PC-3 (cell line): ENCODE results near the gene CAPN6. TPM values are rescaled to one million over a fixed set of nuclear protein-coding genes. Genes with fewer than 3 reads are reported as not detected.

Experiments used
- ATAC-seq: fragments of 200-7000 bp; cut with Tn5 transposase; 2 replicates; pipeline ENCODE4 v1.9.1; 2020; ENCODE audit warnings: mild to moderate bottlenecking, moderate library complexity
- BruUV-seq: library from RNA; stranded (reverse); fragments of 400-500 nt; replicated peaks from 2 replicates; lab custom pipeline; 2021; lab: Mats Ljungman, UMichigan
- CTCF ChIA-PET: fragments of 300-600 bp; sonication (Branson Sonifier 250); formaldehyde crosslinking; loops from one replicate; lab custom pipeline; 2022; ENCODE audit warnings: antibody characterized with exemption; lab: Charles Lee
- POLR2A ChIA-PET: fragments of 300-600 bp; sonication (Branson Sonifier 250); formaldehyde crosslinking; loops from one replicate; lab custom pipeline; 2022; ENCODE audit warnings: antibody characterized with exemption; ENCODE audit not compliant: unreplicated experiment; lab: Charles Lee
- DNase-seq: peaks from one replicate; pipeline ENCODE4 v3.0.0-alpha.2; 2015
- H2AFZ ChIP-seq: fragments of 300-600 bp; sonication (generic); 2 replicates; pipeline ENCODE4 v1.6.0; 2016; ENCODE audit warnings: antibody characterized with exemption, low read length
- H3F3A ChIP-seq: fragments of 300-600 bp; sonication (generic); one replicate; pipeline ENCODE4 v1.6.0; 2017; ENCODE audit warnings: antibody characterized with exemption, low read length, control low read depth, mild to moderate bottlenecking; ENCODE audit not compliant: unreplicated experiment
- H3K27ac ChIP-seq: fragments of 300-600 bp; sonication (generic); 2 replicates; pipeline ENCODE4 v1.5.1; 2016; ENCODE audit warnings: mild to moderate bottlenecking, low read length
- H3K27me3 ChIP-seq: fragments of 300-600 bp; sonication (generic); 2 replicates; pipeline ENCODE4 v1.6.1; 2016; ENCODE audit warnings: low read length, mixed read lengths
- H3K36me3 ChIP-seq: fragments of 300-600 bp; sonication (generic); 2 replicates; pipeline ENCODE4 v1.6.1; 2016; ENCODE audit warnings: low read depth, mixed run types, low read length, mixed read lengths
- H3K4me1 ChIP-seq: fragments of 300-600 bp; sonication (generic); 2 replicates; pipeline ENCODE4 v1.5.1; 2016; ENCODE audit warnings: low read length; ENCODE audit not compliant: insufficient read depth
- H3K4me2 ChIP-seq: fragments of 300-600 bp; sonication (generic); 2 replicates; pipeline ENCODE4 v1.6.0; 2016; ENCODE audit warnings: low read length
- H3K4me3 ChIP-seq: fragments of 300-600 bp; sonication (generic); 2 replicates; pipeline ENCODE4 v1.5.1; 2016; ENCODE audit warnings: mild to moderate bottlenecking, low read length, mixed read lengths
- H3K79me2 ChIP-seq: fragments of 300-600 bp; sonication (generic); 2 replicates; pipeline ENCODE4 v1.6.1; 2017; ENCODE audit warnings: low read length, mixed read lengths
- H3K9ac ChIP-seq: fragments of 300-600 bp; sonication (generic); 2 replicates; pipeline ENCODE4 v1.6.0; 2016; ENCODE audit warnings: mild to moderate bottlenecking, low read length
- H3K9me2 ChIP-seq: fragments of 300-600 bp; sonication (generic); replicated peaks from 2 replicates; pipeline ENCODE4 v1.6.1; 2016; ENCODE audit warnings: mixed run types, low read length, mixed read lengths
- H3K9me3 ChIP-seq: fragments of 300-600 bp; sonication (generic); 2 replicates; pipeline ENCODE4 v1.6.1; 2016; ENCODE audit warnings: low read length, mixed read lengths
- H4K20me1 ChIP-seq: fragments of 300-600 bp; sonication (generic); 2 replicates; pipeline ENCODE4 v1.6.1; 2016; ENCODE audit warnings: low read length, mixed read lengths
- EZH2 ChIP-seq: fragments of 300-600 bp; sonication (generic); IDR thresholded peaks from one replicate; pipeline ENCODE4 v1.6.1; 2017; ENCODE audit warnings: antibody characterized with exemption, mild to moderate bottlenecking, low read length; ENCODE audit not compliant: unreplicated experiment
- EZH2phosphoT487 ChIP-seq: fragments of 300-600 bp; sonication (generic); IDR thresholded peaks from 2 replicates; pipeline ENCODE4 v1.6.1; 2018; ENCODE audit warnings: mild to moderate bottlenecking, antibody characterized with exemption, low read length, borderline replicate concordance
- intact Hi-C: fragments of 100-400 bp; cut with micrococcal nuclease; formaldehyde crosslinking; loops from 2 replicates; pipeline ENCODE4 v1.9.0; 2023
- total RNA-seq: library from RNA; depleted of rRNA; stranded (reverse); fragments of >200 nt; gene quantifications from 2 replicates; pipeline ENCODE4 v1.2.3, GENCODE V29; 2014; rRNA removed
- TF ChIP-seq, protein P1 (sequence below): fragments of 300-600 bp; sonication (generic); conservative IDR thresholded peaks from 2 replicates; pipeline ENCODE4 v1.5.1; 2017; ENCODE audit warnings: antibody characterized with exemption, low read depth, mild to moderate bottlenecking, low read length

CAPN6 gene
- total RNA-seq, 1 experiment from 2014 or later: not detected

DNA sequence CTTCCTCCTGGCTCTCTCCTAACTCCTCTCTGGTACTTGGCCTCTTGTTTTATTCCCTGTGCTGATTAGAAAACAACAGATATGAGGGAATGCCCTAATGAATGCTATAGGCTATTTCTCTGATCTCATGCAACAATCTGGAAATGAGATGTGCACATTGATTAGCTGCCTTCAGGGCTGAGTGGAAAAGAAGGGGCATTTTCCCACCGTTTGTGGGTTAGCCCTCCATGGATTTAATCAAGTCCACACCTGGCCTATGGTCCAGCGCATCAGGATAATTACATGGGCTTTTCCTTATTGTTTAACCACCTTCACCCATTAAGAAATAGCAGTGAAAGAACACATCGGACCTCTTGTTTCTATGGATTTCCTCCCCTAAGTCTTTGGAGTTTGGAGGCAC, 70.0 kb downstream of the CAPN6 start:
- Histone ChIP-seq H4K20me1 (no peaks in the 10 kb centered on the region), H3K79me2 (no peaks in the 10 kb centered on the region), H3K9ac (no peak overlapping the region), H3K27me3 (no peaks in the 10 kb centered on the region), H3K27ac (no peak overlapping the region), H3K9me3 (no peaks in the 10 kb centered on the region), H3F3A (no peaks in the 10 kb centered on the region), H3K36me3 (no peaks in the 10 kb centered on the region), H3K9me2 (no peaks in the 10 kb centered on the region), H3K4me2 (no peak overlapping the region), H3K4me1 (no peaks in the 10 kb centered on the region), H2AFZ (no peak overlapping the region), H3K4me3 (no peak overlapping the region)
- TF ChIP-seq, protein P1, sequence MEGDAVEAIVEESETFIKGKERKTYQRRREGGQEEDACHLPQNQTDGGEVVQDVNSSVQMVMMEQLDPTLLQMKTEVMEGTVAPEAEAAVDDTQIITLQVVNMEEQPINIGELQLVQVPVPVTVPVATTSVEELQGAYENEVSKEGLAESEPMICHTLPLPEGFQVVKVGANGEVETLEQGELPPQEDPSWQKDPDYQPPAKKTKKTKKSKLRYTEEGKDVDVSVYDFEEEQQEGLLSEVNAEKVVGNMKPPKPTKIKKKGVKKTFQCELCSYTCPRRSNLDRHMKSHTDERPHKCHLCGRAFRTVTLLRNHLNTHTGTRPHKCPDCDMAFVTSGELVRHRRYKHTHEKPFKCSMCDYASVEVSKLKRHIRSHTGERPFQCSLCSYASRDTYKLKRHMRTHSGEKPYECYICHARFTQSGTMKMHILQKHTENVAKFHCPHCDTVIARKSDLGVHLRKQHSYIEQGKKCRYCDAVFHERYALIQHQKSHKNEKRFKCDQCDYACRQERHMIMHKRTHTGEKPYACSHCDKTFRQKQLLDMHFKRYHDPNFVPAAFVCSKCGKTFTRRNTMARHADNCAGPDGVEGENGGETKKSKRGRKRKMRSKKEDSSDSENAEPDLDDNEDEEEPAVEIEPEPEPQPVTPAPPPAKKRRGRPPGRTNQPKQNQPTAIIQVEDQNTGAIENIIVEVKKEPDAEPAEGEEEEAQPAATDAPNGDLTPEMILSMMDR: no peak
- TF ChIP-seq EZH2phosphoT487: no peak
- DNase-seq (no peak), ATAC-seq (no peak)
- no TSS peak for BruUV-seq
- intact Hi-C loops: no loop called here
- ChIA-PET CTCF (no interaction called here), POLR2A (no interaction called here)

DNA sequence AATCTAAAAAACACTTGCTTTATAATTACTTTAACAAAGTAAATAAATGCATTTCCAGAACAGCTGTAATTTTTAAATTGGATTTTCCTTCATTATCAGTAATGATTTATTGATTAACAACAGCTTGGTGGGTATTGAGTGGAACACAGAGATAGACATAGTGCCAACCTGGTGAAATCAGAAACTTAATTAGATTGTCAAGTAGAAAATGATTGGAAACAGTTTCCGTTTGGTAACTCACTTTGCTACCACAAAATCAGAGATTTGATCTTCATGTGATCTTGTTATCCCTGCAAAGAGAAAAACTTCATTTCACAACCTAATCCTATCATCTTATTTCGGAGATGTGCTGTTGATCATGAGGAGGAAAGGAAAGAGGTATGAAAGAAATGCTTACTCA, 70.8 kb downstream of the CAPN6 start:
- H4K20me1 ChIP-seq: no peaks in the 10 kb centered on the region
- H3K4me2 ChIP-seq: no peak overlapping the region
- DNase-seq (no peak), ATAC-seq (no peak)
- ChIA-PET POLR2A (no interaction called here), CTCF (no interaction called here)
- intact Hi-C loops: no loop called here
- TF ChIP-seq, protein P1: no peak
- TF ChIP-seq EZH2phosphoT487: no peak
- TF ChIP-seq EZH2: no peak
- BruUV-seq: no TSS peak
- H3K4me1 ChIP-seq: no peaks in the 10 kb centered on the region
- no peak overlapping the region for H3K4me3 ChIP-seq
- no peaks in the 10 kb centered on the region for H3F3A ChIP-seq
- no peak overlapping the region for H3K9ac ChIP-seq
- no peak overlapping the region for H3K27ac ChIP-seq
- no peaks in the 10 kb centered on the region for H3K9me3 ChIP-seq
- H3K36me3 ChIP-seq: no peaks in the 10 kb centered on the region
- no peaks in the 10 kb centered on the region for H3K27me3 ChIP-seq
- H3K9me2 ChIP-seq: no peaks in the 10 kb centered on the region
- H3K79me2 ChIP-seq: no peaks in the 10 kb centered on the region
- no peak overlapping the region for H2AFZ ChIP-seq

Other genes with a start within 250 kb of the CAPN6 start
- 2.0 and 2.1 TPM in 2 replicates for gene PAK3, start 174.3 kb downstream of the CAPN6 start, total RNA-seq
- not detected in 2 replicates for gene DCX, start 141.7 kb upstream of the CAPN6 start, total RNA-seq
- gene SERTM2, start 241.2 kb upstream of the CAPN6 start, total RNA-seq: not detected in 2 replicates